ENCODE data around the gene FEZF1.

FEZF1 gene

GRCh38 chr7:122304319-122304975 lies at the start of gene FEZF1:
Gene FEZF1, minus strand, starts transcription at chr7:122304750. Its CDS starts 313 bp downstream, at chr7:122304437.
- in situ Hi-C loops (cut with HindIII; ENCODE audit: low sequenced_read_pairs): no loop called here

GRCh38 chr7:122352454-122352853 lies 47.9 kb upstream of the FEZF1 start:
- in situ Hi-C loops (cut with HindIII; ENCODE audit: low sequenced_read_pairs): no loop called here

GRCh38 chr7:122350701-122351100 lies 46.2 kb upstream of the FEZF1 start:
- in situ Hi-C loops (cut with HindIII; ENCODE audit: low sequenced_read_pairs): no loop called here

- in situ Hi-C loops (cut with HindIII; ENCODE audit: low sequenced_read_pairs): no loop called here
These were observed 39.7 kb upstream of the FEZF1 start for GRCh38 chr7:122344303-122344620.

- in situ Hi-C loops (cut with HindIII; ENCODE audit: low sequenced_read_pairs): no loop called here
These were observed 39.2 kb upstream of the FEZF1 start for GRCh38 chr7:122343601-122344302.

GRCh38 chr7:122340427-122340826 lies 35.9 kb upstream of the FEZF1 start:
- in situ Hi-C loops (cut with HindIII; ENCODE audit: low sequenced_read_pairs): no loop called here

- in situ Hi-C loops (cut with HindIII; ENCODE audit: low sequenced_read_pairs): no loop called here
These were observed 34.8 kb upstream of the FEZF1 start for GRCh38 chr7:122339145-122339904.

- in situ Hi-C loops (cut with HindIII; ENCODE audit: low sequenced_read_pairs): no loop called here
These were observed 32.5 kb upstream of the FEZF1 start for GRCh38 chr7:122337011-122337410.

GRCh38 chr7:122329145-122329802 lies 24.7 kb upstream of the FEZF1 start:
- in situ Hi-C loops (cut with HindIII; ENCODE audit: low sequenced_read_pairs): no loop called here

GRCh38 chr7:122327969-122328368 lies 23.4 kb upstream of the FEZF1 start:
- in situ Hi-C loops (cut with HindIII; ENCODE audit: low sequenced_read_pairs): no loop called here

- in situ Hi-C loops (cut with HindIII; ENCODE audit: low sequenced_read_pairs): no loop called here
These were observed 12.2 kb upstream of the FEZF1 start for GRCh38 chr7:122316467-122317388.

GRCh38 chr7:122315507-122316466 lies 11.2 kb upstream of the FEZF1 start:
- in situ Hi-C loops (cut with HindIII; ENCODE audit: low sequenced_read_pairs): no loop called here

- in situ Hi-C loops (cut with HindIII; ENCODE audit: low sequenced_read_pairs): no loop called here
These were observed 9.7 kb upstream of the FEZF1 start for GRCh38 chr7:122314284-122314683.

- in situ Hi-C loops (cut with HindIII; ENCODE audit: low sequenced_read_pairs): no loop called here
These were observed 8.2 kb upstream of the FEZF1 start for GRCh38 chr7:122312789-122313188.

GRCh38 chr7:122311734-122312450 lies 7.3 kb upstream of the FEZF1 start:
- in situ Hi-C loops (cut with HindIII; ENCODE audit: low sequenced_read_pairs): no loop called here

- in situ Hi-C loops (cut with HindIII; ENCODE audit: low sequenced_read_pairs): no loop called here
These were observed 6.6 kb upstream of the FEZF1 start for GRCh38 chr7:122311050-122311700.

GRCh38 chr7:122310119-122311021 lies 5.8 kb upstream of the FEZF1 start:
- in situ Hi-C loops (cut with HindIII; ENCODE audit: low sequenced_read_pairs): no loop called here

All from endothelial cell of hepatic sinusoid (primary cell).